HG03469 (cell line): ENCODE results near the gene CD276.

Experiments used
- ATAC-seq: cut with Tn5 transposase; IDR thresholded peaks from one replicate; pipeline ENCODE4 v1.9.1; 2021; ENCODE audit warnings: mild to moderate bottlenecking, moderate library complexity, moderate number of reproducible peaks; ENCODE audit not compliant: unreplicated experiment

CD276 gene

DNA sequence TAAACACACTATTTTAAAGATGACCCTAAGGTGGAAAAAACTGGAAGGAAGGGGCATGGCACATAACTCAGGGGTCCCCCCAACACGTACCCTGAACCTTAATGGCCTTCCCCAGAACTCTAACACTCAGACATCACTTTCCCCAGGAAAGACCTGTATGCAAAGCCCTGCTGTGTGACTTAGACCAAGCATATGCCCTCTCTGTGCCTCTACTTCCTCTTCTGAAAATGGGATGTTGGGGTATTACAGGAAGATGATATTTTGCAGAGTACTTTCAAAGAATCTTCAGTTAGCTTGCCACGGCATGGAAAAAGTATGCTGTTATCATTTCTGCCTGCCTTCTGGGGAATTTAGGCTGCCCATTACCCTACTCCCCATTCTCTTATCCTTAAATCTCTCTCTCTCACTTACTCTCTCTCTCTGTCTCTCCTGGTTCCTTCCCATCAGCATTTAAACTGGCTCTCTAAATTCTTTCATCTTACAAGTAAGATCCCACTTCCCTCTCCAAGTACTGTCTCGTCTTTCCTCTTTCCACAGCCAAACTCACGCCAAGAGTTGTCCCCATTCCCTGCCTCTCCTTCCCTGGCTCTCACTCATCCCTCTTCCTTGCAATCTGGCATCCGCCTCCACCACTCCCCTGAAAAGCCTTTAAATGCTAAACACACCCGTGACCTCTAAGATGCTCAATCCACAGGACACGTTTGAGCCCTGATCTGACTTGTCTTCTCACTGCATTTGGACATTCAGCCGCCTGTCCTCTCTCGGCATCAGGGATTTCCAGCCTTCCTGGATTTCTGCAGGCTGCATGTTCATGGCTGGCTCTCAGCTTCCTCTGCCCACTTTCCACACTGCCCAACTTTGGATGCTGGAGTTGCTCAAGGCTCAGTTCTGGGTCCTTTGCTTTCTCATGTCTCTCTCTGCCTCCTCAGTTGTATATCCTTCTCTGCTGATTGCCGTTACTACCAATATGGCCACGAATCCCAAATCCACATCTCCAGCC, 76.4 kb downstream of the CD276 start:
- ATAC-seq, result no peak

DNA sequence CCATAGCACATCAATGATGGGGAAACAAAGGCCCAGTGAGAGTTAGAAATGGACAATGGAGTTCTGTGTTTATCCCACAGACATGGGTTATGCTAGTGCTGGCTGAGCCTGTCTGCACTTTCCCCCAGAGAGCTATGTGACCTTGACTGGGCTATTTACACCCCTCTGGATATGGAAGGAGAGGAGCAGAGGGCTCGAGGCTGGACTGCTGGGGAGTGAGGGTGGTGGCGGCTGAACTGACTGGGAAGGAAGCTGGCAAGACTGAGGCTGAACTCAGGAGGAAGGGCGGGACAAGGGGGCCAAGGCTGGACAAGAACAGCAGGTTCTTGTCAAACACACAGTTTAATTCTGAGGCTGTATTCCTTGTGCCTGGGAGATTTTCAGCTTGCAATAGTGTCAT, 79.7 kb downstream of the CD276 start:
- no peak for ATAC-seq
